ENCODE data around the gene TREH.

The TREH gene

GRCh38 chr11:118694185-118694584 lies 14.7 kb upstream of the TREH start:
- DNase-seq (ENCODE audit: extremely low spot score), result no peak
- ChIA-PET POLR2A (interaction anchor here (1.6 kb wide), 1 partner anchor 98 kb away, joined by 5 read pairs; no protein-coding TSS in a partner anchor), CTCF (no interaction called here)
- TF ChIP-seq SUZ12 (IDR thresholded peaks at IDR 0.05), result no peak
- no peak for TF ChIP-seq SP1 (IDR thresholded peaks at IDR 0.05)
- TF ChIP-seq BHLHE40 (IDR thresholded peaks at IDR 0.05; ENCODE audit: borderline replicate concordance), result no peak
- no peak for TF ChIP-seq TARDBP (IDR thresholded peaks at IDR 0.05)
- TF ChIP-seq HDGF (IDR thresholded peaks at IDR 0.05; ENCODE audit: borderline replicate concordance), result no peak
- no peak for TF ChIP-seq L3MBTL2 (conservative IDR thresholded peaks at IDR 0.05)
- TF ChIP-seq NFRKB (IDR thresholded peaks at IDR 0.05), result no peak
- TF ChIP-seq LEF1 (IDR thresholded peaks at IDR 0.05; ENCODE audit: borderline replicate concordance), result no peak
- TF ChIP-seq ARNT (IDR thresholded peaks at IDR 0.05), result no peak
- TF ChIP-seq FOXK2 (IDR thresholded peaks at IDR 0.05), result no peak
- no peak for TF ChIP-seq ZNF384 (IDR thresholded peaks at IDR 0.05)
- TF ChIP-seq FOXA1 (IDR thresholded peaks at IDR 0.05), result no peak
- TF ChIP-seq FOXM1 (IDR thresholded peaks at IDR 0.05; ENCODE audit: borderline replicate concordance), result no peak
- no peak for TF ChIP-seq ELF4 (IDR thresholded peaks at IDR 0.05)
- no peak for TF ChIP-seq PKNOX1 (IDR thresholded peaks at IDR 0.05)
- TF ChIP-seq CTBP1 (IDR thresholded peaks at IDR 0.05; ENCODE audit: borderline replicate concordance), result no peak

GRCh38 chr11:118691926-118692830 lies 12.7 kb upstream of the TREH start:
- ChIA-PET POLR2A (interaction anchor here (1.0 kb wide), 1 partner anchor 99 kb away, joined by 3 read pairs; the partner anchor contains the start of gene DDX6), CTCF (no interaction called here)
- TF ChIP-seq SUZ12 (IDR thresholded peaks at IDR 0.05) (no peak), ELF4 (IDR thresholded peaks at IDR 0.05) (no peak), ZNF384 (IDR thresholded peaks at IDR 0.05) (no peak), NFRKB (IDR thresholded peaks at IDR 0.05) (no peak), FOXA1 (IDR thresholded peaks at IDR 0.05) (no peak), FOXK2 (IDR thresholded peaks at IDR 0.05) (no peak), HDGF (IDR thresholded peaks at IDR 0.05; ENCODE audit: borderline replicate concordance) (no peak), TARDBP (IDR thresholded peaks at IDR 0.05) (no peak), BHLHE40 (IDR thresholded peaks at IDR 0.05; ENCODE audit: borderline replicate concordance) (no peak), CTBP1 (IDR thresholded peaks at IDR 0.05; ENCODE audit: borderline replicate concordance) (no peak), LEF1 (IDR thresholded peaks at IDR 0.05; ENCODE audit: borderline replicate concordance) (no peak), L3MBTL2 (conservative IDR thresholded peaks at IDR 0.05) (no peak), FOXM1 (IDR thresholded peaks at IDR 0.05; ENCODE audit: borderline replicate concordance) (no peak), SP1 (IDR thresholded peaks at IDR 0.05) (no peak), PKNOX1 (IDR thresholded peaks at IDR 0.05) (no peak), ARNT (IDR thresholded peaks at IDR 0.05) (no peak)
- no peak for DNase-seq (ENCODE audit: extremely low spot score)

- no peak for DNase-seq (ENCODE audit: extremely low spot score)
- ChIA-PET CTCF (interaction anchor here (0.7 to 2.1 kb wide), 7 partner anchors 9 to 239 kb away, joined by 3 to 11 read pairs (median 6); partner anchors contain the start of gene TREH), POLR2A (no interaction called here)
- TF ChIP-seq FOXK2 (IDR thresholded peaks at IDR 0.05), result no peak
- no peak for TF ChIP-seq BHLHE40 (IDR thresholded peaks at IDR 0.05; ENCODE audit: borderline replicate concordance)
- no peak for TF ChIP-seq PKNOX1 (IDR thresholded peaks at IDR 0.05)
- TF ChIP-seq FOXA1 (IDR thresholded peaks at IDR 0.05), result no peak
Measured at GRCh38 chr11:118690553-118691304, 11.3 kb upstream of the TREH start.

DNA sequence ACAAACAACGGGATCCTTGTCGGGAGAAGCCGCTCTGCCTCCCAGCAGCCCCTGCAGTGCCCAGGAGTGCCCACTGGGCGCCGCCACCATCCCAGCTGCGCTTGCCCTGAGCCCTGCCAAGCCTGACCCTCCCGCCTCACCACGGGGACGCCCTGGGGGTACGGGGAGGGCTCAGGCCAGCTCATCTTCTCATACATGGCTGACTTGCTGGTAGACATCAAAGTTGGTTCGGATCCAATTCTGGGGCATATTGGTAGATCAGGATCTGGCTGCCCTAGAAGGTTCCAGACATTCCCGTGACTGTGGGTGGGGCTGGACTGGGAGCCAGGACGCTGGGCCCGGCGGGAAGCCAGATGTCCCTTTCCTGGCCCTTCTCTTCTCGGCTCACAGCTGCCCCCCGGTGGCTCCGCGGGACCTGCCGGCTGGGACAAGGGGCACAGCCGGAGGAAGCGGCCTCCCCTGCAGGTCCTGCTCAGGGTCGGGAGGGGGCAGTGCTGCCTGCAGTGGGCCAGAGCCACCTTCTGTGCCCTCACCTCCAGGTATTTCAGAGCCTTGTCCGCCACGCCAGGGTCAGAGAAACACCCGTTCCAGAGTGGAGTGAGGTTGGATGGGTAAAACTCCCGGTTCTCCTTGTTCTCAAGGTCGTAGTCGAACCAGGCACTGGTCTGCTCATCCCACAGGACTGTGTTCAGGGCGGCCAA lies 10.6 kb upstream of the TREH start:
- no peak for TF ChIP-seq ZNF384 (IDR thresholded peaks at IDR 0.05)
- TF ChIP-seq FOXM1 (IDR thresholded peaks at IDR 0.05; ENCODE audit: borderline replicate concordance), result no peak
- no peak for TF ChIP-seq L3MBTL2 (conservative IDR thresholded peaks at IDR 0.05)
- no peak for TF ChIP-seq LEF1 (IDR thresholded peaks at IDR 0.05; ENCODE audit: borderline replicate concordance)
- TF ChIP-seq TARDBP (IDR thresholded peaks at IDR 0.05), result no peak
- ChIA-PET CTCF (interaction anchor here (0.6 to 2.1 kb wide), 21 partner anchors 9 to 270 kb away, joined by 3 to 11 read pairs (median 4); partner anchors contain the start of genes CXCR5 and TREH), POLR2A (interaction anchor here (0.7 to 1.4 kb wide), 4 partner anchors 55 to 413 kb away, joined by 3 to 5 read pairs (median 4); partner anchors contain the start of gene DDX6)

GRCh38 chr11:118689503-118689851 lies 10.0 kb upstream of the TREH start:
- no peak for DNase-seq (ENCODE audit: extremely low spot score)
- TF ChIP-seq BHLHE40 (IDR thresholded peaks at IDR 0.05; ENCODE audit: borderline replicate concordance) (no peak), LEF1 (IDR thresholded peaks at IDR 0.05; ENCODE audit: borderline replicate concordance) (no peak), CTBP1 (IDR thresholded peaks at IDR 0.05; ENCODE audit: borderline replicate concordance) (no peak), PKNOX1 (IDR thresholded peaks at IDR 0.05) (no peak)
- POLR2A ChIA-PET, result interaction anchor here (0.7 to 1.4 kb wide), 4 partner anchors 54 to 413 kb away, joined by 3 to 5 read pairs (median 4); partner anchors contain the start of gene DDX6
- CTCF ChIA-PET, result interaction anchor here (0.6 to 2.1 kb wide), 21 partner anchors 9 to 270 kb away, joined by 3 to 11 read pairs (median 4); partner anchors contain the start of genes CXCR5 and TREH

More for the DNA sequence above, 10.6 kb upstream of the TREH start:
- peak; percentile 94 for DNase-seq (ENCODE audit: extremely low spot score)

Data from HEK293T (cell line).